ENCODE measurements around the gene MRPL39.
A peak's percentile ranks its signal among the peaks of the same experiment; 100 is the strongest.

The MRPL39 gene

DNA sequence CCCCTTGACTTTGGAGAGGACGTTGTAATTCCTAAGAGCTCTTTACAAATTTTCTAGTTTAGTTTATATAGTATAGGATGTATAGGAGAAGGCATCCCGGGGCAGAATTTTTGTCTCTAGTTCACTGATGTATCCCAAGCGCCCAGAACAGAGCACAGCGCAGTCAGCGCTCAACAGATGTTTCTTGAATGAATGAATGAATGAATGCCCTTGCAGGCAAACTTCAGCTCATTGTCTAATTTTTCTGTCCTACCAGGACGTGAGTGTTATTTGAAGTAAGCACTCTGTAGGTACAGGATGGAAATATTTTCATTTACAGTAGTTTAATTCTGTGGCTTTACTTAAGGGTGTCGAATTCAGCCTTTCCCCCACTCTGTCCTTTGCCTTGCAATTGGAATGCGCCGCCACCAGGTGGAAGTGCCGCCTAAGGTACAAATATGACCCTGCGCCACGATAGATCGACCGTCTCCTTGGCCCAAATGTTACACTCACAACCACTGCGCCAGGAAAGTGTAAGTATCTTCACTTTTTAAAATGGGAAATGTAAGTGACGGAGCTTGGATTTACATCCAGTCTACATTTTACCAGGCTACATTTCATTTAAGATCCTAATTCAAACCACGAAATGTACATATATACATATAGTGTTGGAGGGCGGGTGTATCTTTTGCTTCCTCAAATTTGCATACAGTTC is 910 bp upstream of the MRPL39 start:
- peak overlapping the region; percentile 77 for H3K27ac ChIP-seq
- TF ChIP-seq ZFX (IDR thresholded peaks at IDR 0.05; ENCODE audit: borderline replicate concordance): no peak
- TF ChIP-seq, protein P1, sequence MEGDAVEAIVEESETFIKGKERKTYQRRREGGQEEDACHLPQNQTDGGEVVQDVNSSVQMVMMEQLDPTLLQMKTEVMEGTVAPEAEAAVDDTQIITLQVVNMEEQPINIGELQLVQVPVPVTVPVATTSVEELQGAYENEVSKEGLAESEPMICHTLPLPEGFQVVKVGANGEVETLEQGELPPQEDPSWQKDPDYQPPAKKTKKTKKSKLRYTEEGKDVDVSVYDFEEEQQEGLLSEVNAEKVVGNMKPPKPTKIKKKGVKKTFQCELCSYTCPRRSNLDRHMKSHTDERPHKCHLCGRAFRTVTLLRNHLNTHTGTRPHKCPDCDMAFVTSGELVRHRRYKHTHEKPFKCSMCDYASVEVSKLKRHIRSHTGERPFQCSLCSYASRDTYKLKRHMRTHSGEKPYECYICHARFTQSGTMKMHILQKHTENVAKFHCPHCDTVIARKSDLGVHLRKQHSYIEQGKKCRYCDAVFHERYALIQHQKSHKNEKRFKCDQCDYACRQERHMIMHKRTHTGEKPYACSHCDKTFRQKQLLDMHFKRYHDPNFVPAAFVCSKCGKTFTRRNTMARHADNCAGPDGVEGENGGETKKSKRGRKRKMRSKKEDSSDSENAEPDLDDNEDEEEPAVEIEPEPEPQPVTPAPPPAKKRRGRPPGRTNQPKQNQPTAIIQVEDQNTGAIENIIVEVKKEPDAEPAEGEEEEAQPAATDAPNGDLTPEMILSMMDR (IDR thresholded peaks at IDR 0.05): peak; percentile 81

DNA sequence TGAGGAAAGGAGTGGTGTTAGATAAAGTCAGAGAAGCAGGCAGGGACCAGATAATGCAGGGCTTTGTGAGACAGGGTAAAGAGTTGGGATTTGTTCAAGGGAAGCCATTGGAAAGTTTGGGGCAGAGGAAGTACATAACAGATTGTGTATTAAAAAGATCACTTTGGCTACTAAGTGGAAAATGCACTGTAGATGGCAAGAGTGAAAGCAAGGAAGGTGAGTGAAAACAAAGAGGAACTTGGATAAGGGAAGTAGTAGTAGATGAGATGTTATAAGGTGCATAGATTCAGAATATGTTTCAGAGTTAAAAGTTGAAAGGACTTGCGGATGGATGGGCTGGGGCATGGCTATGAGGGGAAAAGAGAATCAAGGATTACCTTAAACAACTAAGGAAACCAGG is 17.4 kb downstream of the MRPL39 start:
- TF ChIP-seq, protein P1 (IDR thresholded peaks at IDR 0.05): no peak
- no peak for TF ChIP-seq ZFX (IDR thresholded peaks at IDR 0.05; ENCODE audit: borderline replicate concordance)

DNA sequence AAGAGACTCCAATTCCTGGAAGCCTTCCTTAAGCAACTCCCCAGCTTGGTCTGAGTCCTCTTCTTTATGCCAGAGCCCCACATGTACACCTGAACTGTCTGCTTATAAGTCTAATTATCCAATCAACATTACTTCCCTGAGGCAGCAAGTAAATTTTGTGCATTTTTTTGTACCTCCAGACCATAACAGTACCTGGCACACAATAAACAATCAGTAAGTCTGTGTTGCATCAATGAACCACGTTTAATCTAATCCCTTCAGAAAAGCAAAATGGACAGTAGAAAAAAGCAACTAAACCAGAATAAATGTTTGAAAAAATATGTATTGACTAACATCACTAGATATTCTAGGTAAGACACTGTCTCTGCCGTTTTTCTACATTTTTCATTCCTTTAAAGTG is 20.5 kb downstream of the MRPL39 start:
- TF ChIP-seq, protein P1 (IDR thresholded peaks at IDR 0.05): no peak
- no peak for TF ChIP-seq ZFX (IDR thresholded peaks at IDR 0.05; ENCODE audit: borderline replicate concordance)
- H3K27ac ChIP-seq: no peak overlapping the region

More for the DNA sequence above, 17.4 kb downstream of the MRPL39 start:
- no peak overlapping the region for H3K27ac ChIP-seq

DNA sequence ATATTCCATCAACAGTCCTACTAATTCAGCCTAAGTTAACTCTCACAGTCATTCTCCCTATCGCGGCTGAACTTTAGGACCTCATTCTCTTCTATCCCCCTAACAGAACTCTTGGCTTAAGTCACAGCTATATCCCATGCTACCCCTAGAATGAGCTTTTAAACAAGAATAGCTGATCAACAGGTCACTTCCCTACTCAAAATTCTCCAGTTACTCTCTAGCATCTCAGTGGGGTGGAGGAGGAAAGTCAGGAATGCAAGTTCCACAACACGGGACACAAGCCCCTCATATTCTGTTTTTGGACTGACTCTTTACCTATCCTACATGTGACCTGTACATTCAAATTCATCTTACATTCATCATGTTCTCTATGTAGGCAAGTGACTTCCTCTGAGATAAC is 21.0 kb downstream of the MRPL39 start:
- TF ChIP-seq, protein P1 (IDR thresholded peaks at IDR 0.05): no peak
- no peak for TF ChIP-seq ZFX (IDR thresholded peaks at IDR 0.05; ENCODE audit: borderline replicate concordance)
- H3K27ac ChIP-seq: no peak overlapping the region

DNA sequence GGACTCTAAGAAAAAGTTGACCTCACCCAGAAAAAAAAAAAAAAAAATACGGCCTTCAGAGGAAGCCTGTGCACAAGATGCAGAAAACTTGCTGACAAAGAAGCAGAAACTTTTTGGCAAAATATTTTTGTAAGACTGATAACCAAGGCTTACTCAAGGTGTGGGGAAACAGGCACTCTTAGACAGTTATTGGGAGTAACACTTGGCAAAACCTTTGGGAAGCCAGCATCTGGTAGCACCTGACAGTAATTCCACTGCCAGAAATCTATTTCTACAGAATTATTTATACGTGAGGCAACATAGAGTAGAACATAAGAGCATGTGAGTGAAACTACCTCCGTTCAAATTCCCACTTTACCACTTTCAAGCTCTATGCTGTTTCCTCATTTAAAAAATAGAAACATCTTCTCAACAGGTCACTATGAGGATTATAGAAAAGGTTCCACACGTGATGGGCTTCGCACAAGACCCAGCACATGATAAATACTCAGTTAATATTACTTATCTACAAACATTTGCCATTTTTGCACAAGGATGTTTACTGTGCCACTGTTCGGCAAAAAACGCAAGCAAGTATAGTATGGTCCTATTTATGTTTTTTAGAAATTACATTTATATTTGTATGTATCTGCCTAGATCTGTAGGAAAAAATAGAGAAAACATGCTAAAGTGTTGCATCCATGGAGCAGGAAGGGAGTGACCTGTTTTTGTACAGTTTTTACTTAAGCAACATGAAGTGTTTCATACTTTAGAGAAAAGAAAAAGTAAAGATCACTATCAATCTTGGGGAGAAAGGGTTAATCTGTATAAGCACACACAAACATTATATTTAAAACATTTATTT is 22.2 kb downstream of the MRPL39 start:
- H3K27ac ChIP-seq: no peak overlapping the region
- no peak for TF ChIP-seq ZFX (IDR thresholded peaks at IDR 0.05; ENCODE audit: borderline replicate concordance)
- TF ChIP-seq, protein P1 (IDR thresholded peaks at IDR 0.05): no peak

DNA sequence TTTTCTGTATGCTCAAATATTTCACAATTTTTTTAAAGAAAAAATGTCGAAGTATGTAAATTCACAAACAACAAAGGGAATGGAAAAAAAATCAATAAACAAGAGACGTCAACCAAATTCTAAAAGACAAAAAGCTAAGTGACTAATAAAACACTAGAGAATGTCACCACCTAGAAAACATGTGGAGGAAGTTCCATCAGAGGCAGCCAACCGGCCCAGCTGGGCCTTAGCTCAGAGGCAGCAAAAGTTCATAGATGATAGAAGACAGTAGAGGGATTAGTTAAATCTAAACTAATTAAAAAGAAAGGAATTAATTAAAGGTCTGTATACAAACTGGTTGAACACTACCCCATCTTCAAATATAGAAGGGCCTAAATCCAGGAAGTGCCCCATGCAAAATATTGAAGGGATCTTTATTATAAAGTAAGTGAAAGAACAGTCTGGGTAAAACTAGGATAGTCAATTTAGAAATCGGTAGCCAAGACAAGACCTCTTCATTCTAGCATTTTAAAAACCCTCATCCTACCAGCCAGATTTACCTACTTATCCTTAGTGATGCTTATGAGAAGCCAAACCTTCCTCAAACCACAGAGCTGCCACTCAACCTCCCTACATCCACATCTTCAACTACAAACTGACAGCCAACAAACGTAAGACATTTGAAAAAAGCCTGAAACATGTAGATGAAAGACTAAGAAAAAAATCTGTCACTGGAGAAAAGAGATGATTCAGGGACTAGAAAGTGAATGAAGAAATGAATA is 23.7 kb downstream of the MRPL39 start:
- H3K27ac ChIP-seq: no peak overlapping the region
- TF ChIP-seq, protein P1 (IDR thresholded peaks at IDR 0.05): no peak
- no peak for TF ChIP-seq ZFX (IDR thresholded peaks at IDR 0.05; ENCODE audit: borderline replicate concordance)
